ENCODE measurements around the gene SCGB1A1.
"Not testable (repeated sequence)": the region's sequence is repeated elsewhere in the genome, so short reads cannot be mapped to it uniquely, and the experiment has no call there.

SCGB1A1 gene, protein sequence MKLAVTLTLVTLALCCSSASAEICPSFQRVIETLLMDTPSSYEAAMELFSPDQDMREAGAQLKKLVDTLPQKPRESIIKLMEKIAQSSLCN

DNA sequence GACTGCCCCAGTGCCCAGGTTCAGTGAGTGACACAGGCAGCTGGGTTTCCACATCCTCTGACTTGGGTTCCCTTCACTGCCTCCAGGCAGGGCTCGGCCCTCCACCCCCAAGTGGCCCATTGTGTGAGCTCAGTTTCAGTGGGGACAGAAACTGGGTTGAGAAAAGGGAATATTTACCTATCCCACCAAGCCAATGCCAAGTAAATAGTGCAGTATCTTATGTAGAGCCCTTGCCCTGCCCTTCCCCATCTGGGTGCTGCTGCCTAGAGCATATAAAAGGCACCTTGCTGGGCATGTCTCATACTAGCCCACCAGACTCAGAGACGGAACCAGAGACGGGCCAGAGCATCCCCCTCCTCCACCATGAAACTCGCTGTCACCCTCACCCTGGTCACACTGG is at the start of gene SCGB1A1:
Gene SCGB1A1, plus strand, starts transcription at position 301 of the 400 bp plus-strand sequence. Its CDS starts 63 bp downstream, at position 364.
- no peak for DNase-seq

DNA sequence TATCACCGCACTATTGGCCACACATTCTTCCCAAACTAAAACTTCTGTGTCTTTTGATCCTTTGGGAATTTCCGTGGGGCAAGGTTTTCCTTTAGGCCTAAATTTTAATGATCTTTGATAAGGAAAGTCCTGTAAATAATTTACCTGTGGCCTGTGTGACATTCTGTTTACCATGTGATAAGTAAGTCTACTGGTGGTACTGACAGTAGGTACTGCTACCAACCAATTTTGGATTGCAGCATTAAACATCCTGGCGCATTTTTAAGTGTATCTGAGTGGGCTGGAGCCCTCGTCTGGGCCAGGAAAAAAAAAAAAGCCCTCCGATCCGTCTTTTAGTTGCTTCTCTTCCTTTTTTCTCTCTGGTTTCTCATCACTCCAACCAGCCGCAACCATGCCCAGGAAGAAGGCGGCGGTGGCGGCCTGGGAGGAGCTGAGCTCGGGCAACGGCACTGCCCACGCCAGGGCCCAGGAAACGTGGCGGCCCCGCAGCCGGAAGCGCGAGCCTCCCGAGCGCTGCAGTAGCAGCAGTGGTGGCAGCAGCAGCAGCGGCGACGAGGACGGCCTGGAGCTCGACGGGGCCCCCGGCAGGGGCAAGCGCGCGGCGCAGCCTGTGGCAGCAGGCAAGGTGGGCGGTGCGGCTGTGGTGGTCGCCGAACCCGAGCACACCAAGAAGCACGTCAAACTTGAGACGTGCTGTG is 47.9 kb upstream of the SCGB1A1 start:
- no peak for DNase-seq

DNA sequence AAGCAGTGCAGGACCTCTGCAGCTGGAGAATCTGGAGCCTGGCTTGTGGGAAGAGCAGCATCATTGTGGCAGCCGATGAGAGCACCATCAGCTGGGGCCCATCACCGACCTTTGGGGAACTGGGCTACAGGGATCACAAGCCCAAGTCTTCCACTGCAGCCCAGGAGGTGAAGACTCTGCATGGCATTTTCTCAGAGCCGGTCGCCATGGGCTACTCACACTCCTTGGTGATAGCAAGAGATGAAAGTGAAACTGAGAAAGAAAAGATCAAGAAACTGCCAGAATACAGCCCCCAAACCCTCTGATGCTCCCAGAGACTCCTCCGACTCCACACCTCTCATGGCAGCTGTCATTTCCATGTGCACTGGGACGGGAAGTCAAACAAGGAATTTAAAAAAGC is 46.0 kb upstream of the SCGB1A1 start:
- no peak for DNase-seq

DNA sequence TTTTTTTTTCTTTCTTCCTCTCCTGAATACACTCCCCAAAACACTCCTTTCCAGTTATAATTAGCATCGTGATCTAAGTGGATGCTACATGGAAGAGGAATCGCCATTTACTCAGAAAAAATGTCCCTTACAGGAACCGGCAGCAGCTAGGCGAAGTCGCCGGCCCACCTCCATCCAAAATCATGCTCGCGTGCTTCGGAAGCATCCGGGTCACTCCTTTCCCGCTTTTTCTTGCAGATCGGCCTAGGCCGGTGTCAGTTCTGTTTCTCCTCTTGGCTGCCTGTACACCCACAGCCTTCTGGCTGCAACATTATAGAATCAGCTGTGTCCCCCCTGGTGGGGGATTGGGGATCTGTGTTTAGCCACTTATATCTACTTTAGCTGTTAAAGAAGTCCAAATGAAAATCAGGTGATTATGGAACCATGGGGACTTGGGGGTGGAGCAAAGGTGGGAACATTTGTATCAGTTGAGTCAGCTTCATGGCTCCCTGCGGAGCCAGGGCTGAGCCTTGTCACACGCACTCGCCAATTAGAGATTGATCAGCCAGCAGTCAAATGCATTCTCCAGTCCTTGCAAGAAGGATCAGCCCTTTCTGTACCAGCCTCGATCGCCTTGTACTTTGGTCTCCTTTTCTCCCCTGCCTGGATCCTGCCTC is 45.2 kb upstream of the SCGB1A1 start:
- DNase-seq: no peak

DNA sequence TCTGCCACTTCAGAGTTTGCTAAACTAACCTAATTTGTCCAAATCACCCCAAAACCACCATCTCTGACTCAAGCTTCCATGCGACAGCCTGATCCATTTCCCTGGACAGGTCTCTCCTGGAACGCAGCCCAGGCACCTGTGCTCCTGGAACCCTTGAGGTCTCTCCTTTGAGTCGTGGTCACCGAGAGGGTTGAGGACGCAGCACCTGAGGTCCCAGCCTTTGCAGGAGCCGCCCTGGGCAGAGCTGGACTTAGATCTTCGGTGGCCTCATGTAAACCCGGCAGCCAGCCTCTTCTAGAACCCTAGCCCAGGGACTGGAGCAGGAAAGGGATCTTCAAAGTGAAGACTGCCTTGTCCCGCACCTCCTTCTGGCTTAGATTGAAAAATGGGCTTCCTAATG is 44.0 kb upstream of the SCGB1A1 start:
- DNase-seq: no peak

DNA sequence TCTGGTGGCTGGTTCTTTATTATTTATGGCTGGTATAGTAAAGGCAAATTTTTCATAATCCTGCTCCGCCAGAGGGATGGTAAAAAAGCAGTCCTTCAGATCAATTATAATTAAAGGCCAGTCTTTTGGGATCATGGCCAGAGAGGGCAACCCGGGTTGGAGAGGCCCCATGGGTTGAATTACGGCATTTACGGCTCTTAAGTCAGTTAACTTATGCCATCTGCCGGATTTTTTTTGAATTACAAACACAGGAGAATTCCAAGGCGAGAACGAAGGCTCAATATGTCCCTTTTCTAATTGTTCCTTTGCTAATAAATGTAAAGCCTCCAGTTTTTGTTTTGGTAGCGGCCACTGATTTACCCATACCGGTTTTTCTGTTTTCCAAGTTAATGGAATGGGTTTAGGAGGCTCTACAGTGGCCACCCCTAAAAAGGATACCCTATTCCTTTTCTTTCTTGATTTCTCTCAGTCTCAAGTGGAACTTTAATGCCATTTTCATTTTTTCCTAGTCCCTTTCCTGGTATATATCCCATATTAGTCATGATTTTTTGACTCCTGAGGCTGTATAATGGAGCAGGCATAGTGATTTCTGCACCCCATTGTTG is 40.3 kb upstream of the SCGB1A1 start:
- peak; percentile 29 for DNase-seq

DNA sequence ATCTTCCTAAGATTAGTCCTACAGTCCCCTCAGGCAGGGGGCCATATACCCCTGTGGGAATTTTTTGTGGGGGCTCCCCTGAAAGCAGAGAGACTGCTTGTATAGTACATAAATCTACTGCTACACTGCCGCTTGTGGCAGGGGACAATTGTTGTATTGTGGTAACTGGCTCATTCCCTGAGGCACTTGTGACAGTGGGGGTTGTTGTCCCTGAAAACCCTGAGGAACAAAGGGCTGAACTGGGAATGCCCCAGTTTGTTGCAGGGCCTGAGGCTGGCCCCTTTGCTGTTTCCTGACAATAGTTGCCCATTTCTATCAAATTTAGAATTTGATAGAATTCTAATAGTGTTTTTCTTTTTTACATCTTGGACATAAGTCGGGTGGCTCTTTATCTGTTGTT is 39.2 kb upstream of the SCGB1A1 start:
- not testable (repeated sequence) for DNase-seq

DNA sequence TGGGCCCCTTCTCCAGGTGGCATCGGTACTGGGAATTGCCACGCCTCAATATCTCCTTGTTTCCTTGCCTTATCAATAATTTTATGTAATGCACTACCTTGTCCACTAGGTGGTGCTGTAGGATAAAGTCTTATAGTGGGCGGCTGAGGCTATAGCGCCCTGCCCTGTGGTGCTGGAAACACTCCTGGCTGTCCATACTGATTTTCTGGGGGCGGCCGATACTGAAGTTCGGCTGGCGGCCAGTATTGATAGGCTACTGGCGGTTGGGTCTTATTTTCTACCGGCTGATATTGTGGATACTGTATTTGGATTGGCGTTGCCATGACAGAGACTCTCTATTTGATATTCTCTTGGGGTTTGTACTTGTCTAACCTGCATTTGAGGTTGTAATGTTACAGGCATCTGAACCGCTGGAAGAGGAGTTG is 38.0 kb upstream of the SCGB1A1 start:
- DNase-seq: peak; percentile 80

DNA sequence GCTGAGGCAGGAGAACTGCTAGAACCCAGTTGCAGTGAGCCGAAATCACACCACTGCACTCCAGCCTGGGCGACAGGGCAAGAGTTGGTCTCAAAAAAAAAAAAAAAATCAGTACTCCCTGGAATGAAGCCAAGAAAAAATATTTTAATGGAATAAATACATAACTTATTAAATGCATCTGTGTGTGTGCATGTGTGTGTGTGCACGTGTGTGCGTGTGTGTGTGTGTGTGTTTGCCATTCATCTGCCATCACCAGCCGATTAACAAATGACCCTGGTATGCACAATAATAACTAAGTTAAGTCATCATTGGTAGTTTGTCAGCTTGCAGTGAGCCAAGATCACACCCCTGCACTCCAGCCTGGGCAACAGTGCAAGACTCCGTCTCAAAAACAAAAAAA is 35.0 kb upstream of the SCGB1A1 start:
- DNase-seq: no peak

DNA sequence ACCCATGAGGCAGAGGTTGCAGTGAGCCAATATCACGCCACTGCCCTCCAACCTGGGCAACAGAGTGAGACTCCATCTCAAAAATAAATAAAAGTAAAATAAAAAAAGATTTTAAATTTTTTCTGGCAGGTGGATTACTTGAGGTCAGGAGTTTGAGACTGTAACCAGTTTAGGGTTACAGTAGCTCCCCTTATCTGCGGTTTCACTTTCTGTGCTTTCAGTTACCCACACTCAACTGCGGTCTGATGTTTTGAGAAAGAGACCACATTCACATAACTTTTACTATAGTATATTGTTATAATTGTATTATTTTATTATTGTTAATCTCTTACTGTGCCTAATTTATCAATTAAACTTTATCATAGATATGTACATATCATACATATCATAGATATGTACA is 32.8 kb upstream of the SCGB1A1 start:
- DNase-seq: not testable (repeated sequence)

DNA sequence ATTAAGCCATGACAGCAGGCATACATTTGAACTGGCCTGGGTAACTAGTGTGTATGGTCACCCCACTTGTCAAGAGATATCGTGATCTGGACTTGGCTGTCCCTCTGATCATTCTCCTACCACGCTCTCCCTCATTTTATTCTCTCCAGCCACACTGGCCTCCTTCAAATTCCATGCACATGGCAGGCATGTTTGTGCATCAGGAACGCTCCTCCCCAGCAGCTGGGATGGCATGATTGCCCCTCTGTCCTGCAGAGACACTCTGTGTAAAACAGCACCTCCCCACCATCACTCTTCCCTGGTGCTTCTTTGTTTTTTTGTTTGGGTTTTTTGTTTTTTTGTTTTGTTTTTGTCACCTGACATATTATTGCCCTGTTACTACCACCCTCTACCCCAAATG is 31.5 kb upstream of the SCGB1A1 start:
- DNase-seq: no peak

DNA sequence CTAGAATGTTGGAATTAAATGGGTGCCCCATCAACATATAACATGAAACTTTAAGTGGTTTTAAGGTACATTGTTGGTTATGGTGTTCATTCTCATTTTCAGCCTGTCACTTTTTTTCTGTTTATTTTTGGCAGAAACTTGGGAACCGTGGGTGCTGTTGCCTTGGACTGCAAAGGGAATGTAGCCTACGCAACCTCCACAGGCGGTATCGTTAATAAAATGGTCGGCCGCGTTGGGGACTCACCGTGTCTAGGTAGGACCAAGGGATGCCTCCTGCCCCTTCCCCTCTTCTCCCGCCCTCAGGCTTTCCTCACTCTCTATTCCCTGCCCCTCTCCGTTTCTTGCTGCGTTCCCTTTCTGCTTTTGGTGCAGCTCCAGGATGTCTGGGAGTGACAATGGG is 29.8 kb upstream of the SCGB1A1 start:
- DNase-seq: no peak

DNA sequence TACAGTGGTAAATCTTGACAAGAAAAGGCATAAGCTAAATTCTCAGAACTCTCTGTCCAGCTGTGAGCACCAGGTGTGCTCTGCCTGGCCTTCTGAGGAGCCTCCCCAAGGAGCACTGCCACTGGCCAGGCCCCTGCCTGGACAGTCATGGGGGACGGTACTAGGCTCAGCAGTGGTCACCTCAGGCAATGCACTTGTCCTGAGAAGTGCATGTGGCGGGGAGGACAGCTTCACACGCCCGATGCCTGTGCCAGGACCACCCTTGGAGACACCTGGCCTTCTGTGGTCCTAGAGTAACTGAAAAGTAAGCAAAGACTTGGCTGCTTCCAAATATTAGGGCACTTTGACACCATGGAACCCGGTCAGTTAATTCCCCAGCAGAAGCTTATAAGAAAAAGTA is 28.6 kb upstream of the SCGB1A1 start:
- DNase-seq: no peak

DNA sequence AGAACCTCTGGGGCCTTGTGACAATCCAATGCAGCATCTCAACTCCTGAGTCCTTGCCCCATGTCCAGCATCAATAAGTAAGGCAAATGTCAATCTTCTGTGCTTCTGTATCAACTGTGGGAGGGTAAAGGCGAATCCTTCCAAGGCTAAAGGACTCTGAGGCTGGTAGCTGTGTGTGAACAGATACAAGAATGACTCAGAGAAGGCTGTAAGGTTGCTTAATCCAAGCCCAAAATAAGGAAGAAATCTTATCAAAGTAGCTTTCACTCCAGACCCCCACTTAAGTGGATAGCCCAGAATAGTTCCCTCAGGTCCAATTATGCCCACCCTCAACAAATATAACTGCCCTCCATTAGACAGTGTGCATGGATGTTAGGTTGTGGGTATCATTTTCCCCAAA is 28.1 kb upstream of the SCGB1A1 start:
- no peak for DNase-seq

DNA sequence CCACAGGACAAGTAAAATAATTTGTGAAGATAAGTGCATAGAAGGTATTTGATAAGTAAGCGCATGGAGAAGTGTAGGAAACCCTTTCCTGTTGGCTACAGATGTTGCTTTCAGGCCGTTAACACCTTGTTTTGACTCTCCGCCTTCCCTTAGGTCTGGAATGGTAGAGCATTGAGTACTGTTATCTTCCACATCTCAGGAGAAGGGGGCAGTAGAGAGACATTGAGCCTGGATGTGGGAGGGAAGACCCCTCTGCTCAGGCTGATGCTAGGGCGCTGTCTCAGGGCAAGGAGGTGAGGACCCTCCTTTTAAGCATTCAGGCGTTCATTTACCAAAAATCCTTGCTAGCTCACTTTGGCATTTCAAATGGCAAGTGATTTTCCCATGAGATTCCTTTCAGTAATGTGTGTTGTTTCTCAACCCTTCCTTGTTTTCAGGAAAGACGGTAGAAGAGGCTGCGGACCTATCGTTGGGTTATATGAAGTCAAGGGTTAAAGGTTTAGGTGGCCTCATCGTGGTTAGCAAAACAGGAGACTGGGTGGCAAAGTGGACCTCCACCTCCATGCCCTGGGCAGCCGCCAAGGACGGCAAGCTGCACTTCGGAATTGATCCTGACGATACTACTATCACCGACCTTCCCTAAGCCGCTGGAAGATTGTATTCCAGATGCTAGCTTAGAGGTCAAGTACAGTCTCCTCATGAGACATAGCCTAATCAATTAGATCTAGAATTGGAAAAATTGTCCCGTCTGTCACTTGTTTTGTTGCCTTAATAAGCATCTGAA is 27.0 kb upstream of the SCGB1A1 start:
- DNase-seq: no peak

DNA sequence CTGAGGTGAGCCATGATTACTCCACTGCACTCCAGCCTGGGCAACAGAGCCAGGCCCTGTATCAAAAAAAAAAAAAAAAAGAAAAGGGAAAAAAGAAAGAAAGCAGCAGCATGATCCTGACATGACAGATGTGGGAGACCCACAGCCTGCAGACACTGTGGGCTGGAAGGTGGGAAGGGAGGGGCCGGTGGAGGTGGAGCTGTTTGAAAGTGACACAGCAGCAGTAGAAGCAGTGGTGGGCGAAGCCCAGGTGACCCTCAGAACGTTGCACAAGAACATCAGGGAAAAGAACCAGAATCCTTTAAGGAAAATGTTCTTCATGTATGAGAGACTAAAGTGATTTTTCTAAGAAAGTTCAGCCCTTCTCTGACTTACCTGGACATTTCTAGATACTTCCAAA is 26.3 kb upstream of the SCGB1A1 start:
- DNase-seq: no peak

DNA sequence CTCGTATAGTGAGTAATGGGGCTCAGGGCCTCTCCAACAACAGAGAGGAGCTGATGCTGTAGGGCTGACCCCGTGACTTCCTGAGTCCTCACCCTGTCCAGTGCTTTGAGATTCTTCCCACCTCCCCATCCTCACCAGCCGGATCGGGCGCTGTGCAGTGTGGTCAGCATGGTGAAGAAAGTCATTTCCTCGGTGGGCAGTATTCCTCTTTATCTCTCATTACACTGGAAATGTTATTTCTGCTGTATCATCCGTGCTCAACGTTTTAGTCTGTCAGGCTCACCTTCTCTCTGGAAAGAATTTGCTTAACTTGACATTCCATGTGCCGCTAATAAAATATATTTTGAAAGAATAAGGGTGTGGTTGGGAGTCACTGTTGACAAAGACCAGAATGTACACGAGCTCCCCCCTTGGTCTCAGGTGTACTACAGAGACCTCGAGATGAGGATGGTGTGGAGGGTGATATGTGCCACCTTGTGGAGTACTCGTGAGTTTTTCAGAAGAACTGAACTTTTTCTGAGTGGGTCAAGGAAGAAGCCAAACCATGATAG is 25.7 kb upstream of the SCGB1A1 start:
- DNase-seq: peak; percentile 89

DNA sequence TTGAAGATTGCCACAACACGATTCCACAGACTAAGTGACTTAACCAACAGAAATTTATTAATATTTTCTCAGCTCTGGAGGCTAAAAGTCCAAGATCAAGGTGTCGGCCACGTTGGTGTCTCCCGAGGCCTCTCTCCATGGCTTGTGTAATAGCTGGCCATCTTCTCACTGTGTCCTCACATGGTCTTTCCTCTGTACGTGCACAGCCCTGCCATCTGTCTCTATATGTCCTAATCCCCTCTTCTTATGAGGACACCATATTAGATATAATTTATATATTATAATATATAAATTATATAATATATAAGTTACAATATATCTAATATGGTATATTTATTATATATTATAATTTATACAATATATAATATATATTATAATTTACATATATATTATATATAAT is 25.1 kb upstream of the SCGB1A1 start:
- DNase-seq: no peak

DNA sequence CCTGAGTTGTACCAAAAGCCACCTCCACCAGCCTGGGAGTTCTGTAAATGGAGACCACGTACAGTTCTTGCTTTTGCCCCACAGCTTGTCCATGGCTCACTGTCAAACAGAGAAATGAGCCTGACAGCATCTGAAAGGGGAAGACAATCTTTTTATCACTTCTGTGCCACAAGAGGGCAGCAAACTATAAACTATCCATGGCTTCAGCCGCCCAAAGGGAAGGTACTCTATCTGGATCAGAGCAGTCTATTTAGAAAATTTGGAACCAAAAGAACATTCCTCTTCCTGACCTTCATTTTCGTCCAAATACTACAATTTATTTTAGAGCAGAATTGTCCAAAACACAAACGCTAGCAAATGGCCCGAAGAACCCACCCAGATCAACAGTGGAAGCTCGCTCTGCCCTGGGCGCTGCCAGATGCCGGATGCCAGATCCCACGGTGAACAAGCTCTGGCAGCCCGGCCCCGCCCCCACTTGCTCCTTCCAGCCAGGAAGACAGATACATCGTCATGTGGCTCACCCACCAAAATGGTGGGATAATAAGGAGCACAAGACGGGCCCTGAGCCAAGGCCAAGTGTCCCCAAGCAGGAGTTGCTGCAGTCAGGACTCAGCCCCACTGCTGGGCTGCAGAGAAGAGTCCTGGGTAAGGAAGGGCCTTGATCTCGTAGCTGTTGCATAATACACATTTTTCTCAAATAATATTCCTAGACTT is 23.9 kb upstream of the SCGB1A1 start:
- peak; percentile 94 for DNase-seq

DNA sequence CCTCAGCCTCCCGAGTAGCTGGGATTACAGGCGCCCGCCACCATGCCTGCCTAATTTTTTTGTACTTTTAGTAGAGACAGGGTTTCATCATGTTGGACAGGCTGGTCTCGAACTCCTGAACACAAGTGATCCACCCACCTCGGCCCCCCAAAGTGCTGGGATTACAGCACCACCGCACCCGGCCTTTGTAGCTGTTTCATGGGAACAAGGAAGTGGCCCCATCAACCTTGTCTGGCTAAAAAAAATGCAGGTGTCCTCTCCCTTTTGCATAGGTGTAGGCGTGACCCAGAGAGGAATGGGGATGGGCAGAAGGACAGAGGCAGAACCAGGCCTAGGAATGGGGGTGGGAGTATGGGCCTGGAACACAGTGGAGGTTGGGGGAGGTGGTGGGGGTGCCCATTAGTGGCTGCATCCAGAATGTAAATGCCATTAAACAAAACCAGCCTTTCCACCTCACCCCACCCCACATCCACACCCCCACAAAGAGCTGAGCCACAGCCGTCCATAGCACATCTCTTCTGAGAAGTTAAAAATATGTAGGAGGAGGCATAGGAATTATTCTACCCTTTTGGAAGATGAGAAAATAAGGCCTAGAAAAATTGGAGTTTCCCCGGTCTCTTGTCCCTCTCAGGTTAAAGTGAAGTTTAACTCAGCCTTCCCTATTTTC is 22.8 kb upstream of the SCGB1A1 start:
- DNase-seq: no peak
